Right renal cortex interstitium (tissue), 3 donors: Measurements from ENCODE around the gene RPS6KA1. TPM values are rescaled to one million over a fixed set of nuclear protein-coding genes. Genes with fewer than 3 reads are reported as not detected.
"Not testable (repeated sequence)": the region's sequence is repeated elsewhere in the genome, so short reads cannot be mapped to it uniquely, and the experiment has no call there.

Experiments used
- DNase-seq, 3 donors: peaks; one replicate each; pipeline ENCODE4 v3.0.0-alpha.2; 2013; ENCODE audit warnings: low read depth in 3 of 3, low spot score in 2 of 3
- polyA plus RNA-seq, 3 donors: library from polyadenylated mRNA; unstranded; fragments of 120-200 nt; gene quantifications; one replicate each; pipeline ENCODE4 v1.2.1, GENCODE V29; 2013; ENCODE audit not compliant: insufficient read length in 3 of 3

RPS6KA1 gene
- polyA plus RNA-seq, 3 donors = 19.8 to 22.9 (median 21.6) TPM

GRCh38 chr1:26552720-26553119 is 23.2 kb downstream of the RPS6KA1 start:
- no peak for DNase-seq

GRCh38 chr1:26553942-26554682 is 24.6 kb downstream of the RPS6KA1 start:
- DNase-seq = no peak

GRCh38 chr1:26554781-26555180 is 25.2 kb downstream of the RPS6KA1 start:
- no peak for DNase-seq

- no peak for DNase-seq
These were observed 26.0 kb downstream of the RPS6KA1 start for GRCh38 chr1:26555550-26555981.

GRCh38 chr1:26556111-26556510 is 26.6 kb downstream of the RPS6KA1 start:
- no peak for DNase-seq

GRCh38 chr1:26557008-26557407 is 27.4 kb downstream of the RPS6KA1 start:
- no peak for DNase-seq

- no peak for DNase-seq
These were observed 29.1 kb downstream of the RPS6KA1 start for GRCh38 chr1:26558685-26559048.

GRCh38 chr1:26560403-26560780 is 30.8 kb downstream of the RPS6KA1 start:
- DNase-seq = no peak

GRCh38 chr1:26570287-26570686 is 40.7 kb downstream of the RPS6KA1 start:
- no peak for DNase-seq

- no peak for DNase-seq
These were observed 41.8 kb downstream of the RPS6KA1 start for GRCh38 chr1:26571381-26571780.

GRCh38 chr1:26574018-26574417 is 44.5 kb downstream of the RPS6KA1 start:
- no peak for DNase-seq

GRCh38 chr1:26574719-26575251 is 45.2 kb downstream of the RPS6KA1 start:
- DNase-seq = no peak

GRCh38 chr1:26575348-26575747 is 45.8 kb downstream of the RPS6KA1 start:
- no peak for DNase-seq

- no peak for DNase-seq
These were observed 48.6 kb downstream of the RPS6KA1 start for GRCh38 chr1:26578167-26578566.

- no peak for DNase-seq
These were observed 50.1 kb downstream of the RPS6KA1 start for GRCh38 chr1:26579681-26580111.

GRCh38 chr1:26580116-26580515 is 50.6 kb downstream of the RPS6KA1 start:
- no peak for DNase-seq

- DNase-seq = no peak
These were observed 51.7 kb downstream of the RPS6KA1 start for GRCh38 chr1:26581287-26581651.

- DNase-seq = no peak
These were observed 52.7 kb downstream of the RPS6KA1 start for GRCh38 chr1:26582053-26582835.

GRCh38 chr1:26582836-26583460 is 53.4 kb downstream of the RPS6KA1 start:
- no peak for DNase-seq

- no peak for DNase-seq
These were observed 54.3 kb downstream of the RPS6KA1 start for GRCh38 chr1:26583646-26584485.

- DNase-seq = not testable (repeated sequence)
These were observed 55.0 kb downstream of the RPS6KA1 start for GRCh38 chr1:26584588-26584987.
